ENCODE measurements around the gene ENOSF1.

GRCh38 chr18:662197-662596, 50.2 kb downstream of the ENOSF1 start:
- no peak for TF ChIP-seq ZNF317 (CRISPR knock-in tag; IDR thresholded peaks at IDR 0.05; ENCODE audit: borderline replicate concordance, low read depth)
- TF ChIP-seq CTCF (IDR thresholded peaks at IDR 0.05), result no peak
- no peak for TF ChIP-seq SP1 (CRISPR knock-in tag; conservative IDR thresholded peaks at IDR 0.05)
- TF ChIP-seq ATF1 (CRISPR knock-in tag; IDR thresholded peaks at IDR 0.05), result no peak
- TF ChIP-seq, protein P1, sequence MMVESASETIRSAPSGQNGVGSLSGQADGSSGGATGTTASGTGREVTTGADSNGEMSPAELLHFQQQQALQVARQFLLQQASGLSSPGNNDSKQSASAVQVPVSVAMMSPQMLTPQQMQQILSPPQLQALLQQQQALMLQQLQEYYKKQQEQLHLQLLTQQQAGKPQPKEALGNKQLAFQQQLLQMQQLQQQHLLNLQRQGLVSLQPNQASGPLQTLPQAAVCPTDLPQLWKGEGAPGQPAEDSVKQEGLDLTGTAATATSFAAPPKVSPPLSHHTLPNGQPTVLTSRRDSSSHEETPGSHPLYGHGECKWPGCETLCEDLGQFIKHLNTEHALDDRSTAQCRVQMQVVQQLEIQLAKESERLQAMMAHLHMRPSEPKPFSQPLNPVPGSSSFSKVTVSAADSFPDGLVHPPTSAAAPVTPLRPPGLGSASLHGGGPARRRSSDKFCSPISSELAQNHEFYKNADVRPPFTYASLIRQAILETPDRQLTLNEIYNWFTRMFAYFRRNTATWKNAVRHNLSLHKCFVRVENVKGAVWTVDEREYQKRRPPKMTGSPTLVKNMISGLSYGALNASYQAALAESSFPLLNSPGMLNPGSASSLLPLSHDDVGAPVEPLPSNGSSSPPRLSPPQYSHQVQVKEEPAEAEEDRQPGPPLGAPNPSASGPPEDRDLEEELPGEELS (CRISPR knock-in tag; IDR thresholded peaks at IDR 0.05), result no peak
- no peak for TF ChIP-seq CREM (CRISPR knock-in tag; IDR thresholded peaks at IDR 0.05)
- TF ChIP-seq NFYB (CRISPR knock-in tag; conservative IDR thresholded peaks at IDR 0.05; ENCODE audit: low read depth), result no peak
- TF ChIP-seq, protein P2, sequence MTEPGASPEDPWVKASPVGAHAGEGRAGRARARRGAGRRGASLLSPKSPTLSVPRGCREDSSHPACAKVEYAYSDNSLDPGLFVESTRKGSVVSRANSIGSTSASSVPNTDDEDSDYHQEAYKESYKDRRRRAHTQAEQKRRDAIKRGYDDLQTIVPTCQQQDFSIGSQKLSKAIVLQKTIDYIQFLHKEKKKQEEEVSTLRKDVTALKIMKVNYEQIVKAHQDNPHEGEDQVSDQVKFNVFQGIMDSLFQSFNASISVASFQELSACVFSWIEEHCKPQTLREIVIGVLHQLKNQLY (CRISPR knock-in tag; IDR thresholded peaks at IDR 0.05), result no peak

All from WTC11 (cell line).